H1 (cell line): ENCODE data around the gene CHODL. TPM values are rescaled to one million over a fixed set of nuclear protein-coding genes. Genes with fewer than 3 reads are reported as not detected.

Source experiments
- CTCF ChIA-PET: fragments of 300-600 bp; sonication (Branson Sonifier 250); formaldehyde crosslinking; loops from one replicate; lab custom pipeline; 2021; ENCODE audit not compliant: partially characterized antibody; lab: Charles Lee
- POLR2A ChIA-PET: fragments of 300-600 bp; sonication (Branson Sonifier 250); formaldehyde crosslinking; loops from one replicate; lab custom pipeline; 2021; ENCODE audit warnings: inconsistent platforms; ENCODE audit not compliant: partially characterized antibody; lab: Charles Lee
- DNase-seq, 2 experiments: peaks; one replicate each; pipeline versions ENCODE4 v3.0.0 to v3.0.0-alpha.2; 2010 to 2022; ENCODE audit warnings: low spot score in 2 of 2, low read depth in 1 of 2, mixed read lengths in 1 of 2
- FAIRE-seq: peaks from 2 replicates; lab custom pipeline; 2011; peaks lifted over from hg19 to GRCh38; lab: Jason Lieb, UNC
- H2AFZ ChIP-seq: 2 replicates; pipeline ENCODE4 v1.8.1; 2012; ENCODE audit warnings: low read length, inconsistent platforms
- H2AK5ac ChIP-seq: 2 replicates; pipeline ENCODE4 v1.6.1; 2013; ENCODE audit warnings: low read depth, low read length
- H2BK120ac ChIP-seq: replicated peaks from 2 replicates; pipeline ENCODE3; 2013; ENCODE audit warnings: low read depth, low read length, inconsistent platforms
- H2BK12ac ChIP-seq: 2 replicates; pipeline ENCODE4 v1.6.1; 2013; ENCODE audit warnings: low read depth, low read length
- H2BK15ac ChIP-seq: 2 replicates; pipeline ENCODE4 v1.6.1; 2013; ENCODE audit warnings: low read length
- H2BK20ac ChIP-seq: 2 replicates; pipeline ENCODE4 v1.6.1; 2013; ENCODE audit warnings: low read length
- H2BK5ac ChIP-seq: 2 replicates; pipeline ENCODE4 v1.6.1; 2013; ENCODE audit warnings: low read depth, low read length
- H3K14ac ChIP-seq: 2 replicates; pipeline ENCODE4 v1.6.1; 2013; ENCODE audit warnings: inconsistent platforms; ENCODE audit not compliant: insufficient read length
- H3K18ac ChIP-seq: 2 replicates; pipeline ENCODE4 v1.6.1; 2013; ENCODE audit warnings: low read length; ENCODE audit errors: extremely low read depth
- H3K23ac ChIP-seq: 2 replicates; pipeline ENCODE4 v1.6.1; 2013; ENCODE audit warnings: inconsistent platforms; ENCODE audit not compliant: insufficient read length
- H3K23me2 ChIP-seq: 2 replicates; pipeline ENCODE4 v1.6.1; 2013; ENCODE audit warnings: low read depth, low read length
- H3K27ac ChIP-seq: 2 replicates; pipeline ENCODE4 v1.6.1; 2011; ENCODE audit warnings: low read depth, low read length, inconsistent platforms
- H3K27me3 ChIP-seq, 4 experiments: replicated peaks in 1 of 4; 1 replicate in 1 of 4; 2 replicates in 3 of 4; pipeline versions ENCODE4 v1.6.1 to v1.8.1; 2011 to 2013; ENCODE audit warnings: low read length in 3 of 4, mild to moderate bottlenecking in 3 of 4, inconsistent platforms in 2 of 4, mixed read lengths in 2 of 4, moderate library complexity in 1 of 4; ENCODE audit not compliant: control insufficient read depth in 3 of 4, insufficient read depth in 3 of 4; ENCODE audit errors: extremely low read depth in 1 of 4
- H3K36me3 ChIP-seq, 4 experiments: 2 replicates each; pipeline versions ENCODE4 v1.6.1 to v1.8.1; 2011 to 2013; ENCODE audit warnings: mild to moderate bottlenecking in 4 of 4, low read length in 3 of 4, moderate library complexity in 2 of 4, control low read depth in 1 of 4, inconsistent platforms in 1 of 4; ENCODE audit not compliant: insufficient read depth in 4 of 4, control insufficient read depth in 2 of 4
- H3K4ac ChIP-seq: replicated peaks from 2 replicates; pipeline ENCODE3; 2013; ENCODE audit warnings: low read length, low read depth, mixed read lengths, inconsistent platforms; ENCODE audit not compliant: insufficient read length
- H3K4me1 ChIP-seq, 4 experiments: replicated peaks in 1 of 4; 1 replicate in 1 of 4; 2 replicates in 3 of 4; pipeline versions ENCODE4 v1.6.1 to v1.8.1; 2011 to 2013; ENCODE audit warnings: low read length in 3 of 4, inconsistent platforms in 2 of 4, mixed read lengths in 1 of 4; ENCODE audit not compliant: insufficient read depth in 4 of 4, control insufficient read depth in 3 of 4
- H3K4me2 ChIP-seq, 2 experiments: 2 replicates each; pipeline versions ENCODE4 v1.6.1 to v1.8.1; 2011 to 2013; ENCODE audit warnings: low read depth in 2 of 2, low read length in 2 of 2, control low read depth in 1 of 2, inconsistent platforms in 1 of 2, mild to moderate bottlenecking in 1 of 2; ENCODE audit not compliant: insufficient read depth in 1 of 2
- H3K4me3 ChIP-seq, 4 experiments: fragments of 200-600, 300-600 bp in 1 of 4; sonication (generic), shearing (Covaris generic), sonication (Bioruptor Twin) in 1 of 4; 2 replicates each; pipeline versions ENCODE4 v1.5.1 to v1.8.1; 2011 to 2016; ENCODE audit warnings: low read length in 4 of 4, low read depth in 3 of 4, control low read depth in 2 of 4, inconsistent platforms in 2 of 4, mild to moderate bottlenecking in 2 of 4, mixed read lengths in 1 of 4, moderate library complexity in 1 of 4; ENCODE audit not compliant: insufficient read depth in 2 of 4; ENCODE audit errors: extremely low read depth in 1 of 4
- H3K56ac ChIP-seq: replicated peaks from 2 replicates; pipeline ENCODE3; 2013; ENCODE audit warnings: low read depth, mild to moderate bottlenecking, mixed read lengths, low read length, inconsistent platforms; ENCODE audit not compliant: insufficient read length
- H3K79me1 ChIP-seq: 2 replicates; pipeline ENCODE4 v1.6.1; 2013; ENCODE audit warnings: low read depth, low read length, control low read depth
- H3K79me2 ChIP-seq, 2 experiments: 2 replicates each; pipeline versions ENCODE4 v1.6.1 to v1.8.1; 2012 to 2013; ENCODE audit warnings: low read length in 2 of 2, mild to moderate bottlenecking in 2 of 2, inconsistent platforms in 1 of 2; ENCODE audit not compliant: insufficient read depth in 2 of 2, control insufficient read depth in 1 of 2
- H3K9ac ChIP-seq, 4 experiments: replicated peaks in 1 of 4; 1 replicate in 1 of 4; 2 replicates in 3 of 4; pipeline versions ENCODE4 v1.6.1 to v1.8.1; 2011 to 2013; ENCODE audit warnings: low read depth in 3 of 4, low read length in 3 of 4, control low read depth in 2 of 4, mild to moderate bottlenecking in 2 of 4, moderate library complexity in 2 of 4, inconsistent platforms in 1 of 4; ENCODE audit errors: extremely low read depth in 1 of 4
- H3K9me3 ChIP-seq, 2 experiments: 2 replicates each; pipeline versions ENCODE4 v1.6.1 to v1.8.1; 2012 to 2013; ENCODE audit warnings: mild to moderate bottlenecking in 2 of 2, moderate library complexity in 2 of 2, control low read depth in 1 of 2, inconsistent platforms in 1 of 2, low read depth in 1 of 2, low read length in 1 of 2, mixed read lengths in 1 of 2; ENCODE audit not compliant: insufficient read depth in 2 of 2
- H4K20me1 ChIP-seq, 2 experiments: replicated peaks in 1 of 2; 2 replicates each; pipeline versions ENCODE3 to v1.8.1; 2011 to 2013; ENCODE audit warnings: inconsistent platforms in 2 of 2, low read length in 2 of 2, mild to moderate bottlenecking in 1 of 2; ENCODE audit not compliant: insufficient read depth in 2 of 2, control insufficient read depth in 1 of 2
- H4K5ac ChIP-seq: 2 replicates; pipeline ENCODE4 v1.6.1; 2013; ENCODE audit warnings: low read length, low read depth, mixed read lengths, inconsistent platforms; ENCODE audit not compliant: insufficient read length
- H4K8ac ChIP-seq: 2 replicates; pipeline ENCODE4 v1.8.0; 2013; ENCODE audit warnings: mild to moderate bottlenecking, moderate library complexity, low read length, inconsistent platforms; ENCODE audit not compliant: insufficient read depth; ENCODE audit errors: extremely low read depth
- H4K91ac ChIP-seq: replicated peaks from 2 replicates; pipeline ENCODE3; 2013; ENCODE audit warnings: low read length, mixed read lengths, inconsistent platforms; ENCODE audit not compliant: insufficient read length
- CBX5 ChIP-seq: fragments of 300-800, 300-1000 bp; sonication (generic); IDR thresholded peaks from 2 replicates; pipeline ENCODE4 v1.7.1; 2016; ENCODE audit warnings: antibody characterized with exemption, low read length, low read depth
- FOSL1 ChIP-seq: IDR thresholded peaks from 2 replicates; pipeline ENCODE4 v1.6.1; 2011; ENCODE audit warnings: mild to moderate bottlenecking, low read depth, low read length, moderate library complexity; ENCODE audit not compliant: insufficient read depth
- GABPA ChIP-seq: IDR thresholded peaks from 2 replicates; pipeline ENCODE4 v1.6.1; 2011; ENCODE audit warnings: mild to moderate bottlenecking, low read length, moderate library complexity, borderline replicate concordance; ENCODE audit not compliant: insufficient read depth
- HDAC2 ChIP-seq, 2 experiments: fragments of 300-600 bp in 1 of 2; sonication (generic) in 1 of 2; IDR thresholded peaks; 2 replicates each; pipeline ENCODE4 v1.6.1; 2011 to 2012; ENCODE audit warnings: low read depth in 2 of 2, low read length in 2 of 2, mild to moderate bottlenecking in 2 of 2, moderate library complexity in 2 of 2, borderline replicate concordance in 1 of 2, inconsistent platforms in 1 of 2
- KDM1A ChIP-seq: fragments of 200-600, 300-600 bp; sonication (generic); IDR thresholded peaks from 2 replicates; pipeline ENCODE4 v1.7.1; 2016; ENCODE audit warnings: mild to moderate bottlenecking, low read length, borderline replicate concordance
- KDM4A ChIP-seq: IDR thresholded peaks from one replicate; pipeline ENCODE4 v1.7.1; 2012; ENCODE audit warnings: low read depth, mild to moderate bottlenecking, moderate library complexity, low read length, inconsistent platforms; ENCODE audit not compliant: severe bottlenecking
- KDM5A ChIP-seq: fragments of 200-600 bp; IDR thresholded peaks from 2 replicates; pipeline ENCODE4 v1.7.1; 2012; ENCODE audit warnings: mild to moderate bottlenecking, low read length, inconsistent platforms, mixed read lengths
- MAFK ChIP-seq: IDR thresholded peaks from 2 replicates; pipeline ENCODE4 v1.6.1; 2012; ENCODE audit warnings: low read depth, mild to moderate bottlenecking, improper control_type of control experiment, low read length
- NRF1 ChIP-seq: IDR thresholded peaks from 2 replicates; pipeline ENCODE4 v1.6.1; 2011; ENCODE audit warnings: mild to moderate bottlenecking, low read depth, low read length, improper control_type of control experiment
- RXRA ChIP-seq: IDR thresholded peaks from 2 replicates; pipeline ENCODE4 v1.6.1; 2011; ENCODE audit warnings: low read depth, mild to moderate bottlenecking, low read length, moderate library complexity; ENCODE audit not compliant: insufficient read depth
- SIX5 ChIP-seq: IDR thresholded peaks from 2 replicates; pipeline ENCODE4 v1.6.1; 2011; ENCODE audit warnings: mild to moderate bottlenecking, low read depth, low read length
- TCF12 ChIP-seq: IDR thresholded peaks from 2 replicates; pipeline ENCODE4 v1.6.1; 2011; ENCODE audit warnings: low read depth, mild to moderate bottlenecking, low read length
- YY1 ChIP-seq: IDR thresholded peaks from 2 replicates; pipeline ENCODE4 v1.6.1; 2011; ENCODE audit warnings: low read depth, mild to moderate bottlenecking, low read length
- WGBS, 2 experiments: shearing (Covaris generic) in 1 of 2; methylation state at CpG; one replicate each; pipeline versions ENCODE4 v1.1.6 to v1.1.7; 2013 to 2015; ENCODE audit warnings: low lambda C conversion rate in 2 of 2, mixed read lengths in 2 of 2, inconsistent platforms in 1 of 2, low coverage in 1 of 2, missing lambda C conversion rate in 1 of 2; ENCODE audit not compliant: insufficient replicate concordance in 2 of 2, insufficient coverage in 1 of 2, insufficient read length in 1 of 2; ENCODE audit errors: extremely low coverage in 1 of 2, missing lambda C conversion rate in 1 of 2; 5-methylcytosine and 5-hydroxymethylcytosine counted together
- polyA plus RNA-seq, 7 experiments: library from polyadenylated mRNA; depleted of rRNA in 3 of 7; stranded (reverse) in 5 of 7; unstranded in 2 of 7; fragments of >200 nt in 5 of 7; fragments of 200-250 nt in 2 of 7; gene quantifications; 1 replicate in 5 of 7; 2 replicates in 1 of 7; 4 replicates in 1 of 7; pipeline versions ENCODE4 v1.2.1 to v1.2.3, GENCODE V29; 2011 to 2013; ENCODE audit warnings: missing spikeins in 2 of 7, mixed read lengths in 2 of 7
- total RNA-seq: library from RNA; stranded (reverse); fragmentation: NEBNext Ultra II Directional; extraction: Animal tissue kit (Norgen Biotek cat#: 25700); gene quantifications from 2 replicates; pipeline ENCODE4 v1.2.1, GENCODE V29; 2021

CHODL gene
- total and polyA plus RNA-seq, 2 of the 8 experiments (the other 6 are each of a cell fraction or from before 2014, with no cell fraction given): 0.39 to 0.82 TPM

DNA sequence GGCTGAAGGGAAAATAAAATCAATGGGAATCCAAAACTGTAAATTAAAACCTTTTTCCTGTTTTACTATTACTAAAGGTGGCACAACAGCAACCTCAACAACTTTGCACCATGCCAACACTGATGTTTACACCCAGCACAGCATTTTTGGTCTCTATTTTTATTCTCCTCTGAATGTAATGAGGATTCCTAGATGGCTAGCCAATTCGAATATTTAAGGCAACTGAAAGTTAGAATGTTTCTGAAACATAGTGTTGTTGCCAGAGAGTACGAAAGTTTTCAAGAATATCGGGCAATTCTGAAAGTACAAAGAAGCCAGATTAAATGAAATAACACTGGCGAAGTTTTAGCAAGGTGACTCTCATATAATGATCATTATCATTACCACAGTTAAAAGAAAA is 40.7 kb downstream of the CHODL start:
- Histone ChIP-seq H2BK120ac (no peak overlapping the region), H3K9ac (no peak overlapping the region), H4K8ac (no peak overlapping the region), H3K4me3 (no peak overlapping the region), H3K4me2 (no peak overlapping the region), H2BK12ac (no peak overlapping the region), H3K27ac (no peak overlapping the region), H2BK20ac (no peak overlapping the region), H3K14ac (no peak overlapping the region), H3K79me1 (no peaks in the 10 kb centered on the region), H3K56ac (no peak overlapping the region), H3K18ac (no peak overlapping the region), H3K4me1 (no peaks in the 10 kb centered on the region), H2AFZ (no peak overlapping the region), H3K79me2 (no peaks in the 10 kb centered on the region), H3K36me3 (no peaks in the 10 kb centered on the region), H4K20me1 (no peaks in the 10 kb centered on the region), H3K23ac (no peak overlapping the region), H4K5ac (no peak overlapping the region), H3K23me2 (no peaks in the 10 kb centered on the region), H4K91ac (no peak overlapping the region), H2AK5ac (no peak overlapping the region), H3K9me3 (no peaks in the 10 kb centered on the region), H3K27me3 (no peaks in the 10 kb centered on the region), H2BK5ac (no peak overlapping the region), H2BK15ac (no peak overlapping the region), H3K4ac (no peak overlapping the region)
- FAIRE-seq (no peak), DNase-seq (no peak)
- WGBS, 2 experiments: 87% methylated on average over 4 of the region's 4 CpGs; no CpG with 5 or more reads in 1 of the 2 experiments
- ChIA-PET POLR2A (no interaction called here), CTCF (interaction anchor here (1.1 kb wide), 1 partner anchor 244 kb away, joined by 3 read pairs; no protein-coding TSS in a partner anchor)
- no peak for TF ChIP-seq KDM1A
- TF ChIP-seq YY1: no peak
- no peak for TF ChIP-seq FOSL1
- TF ChIP-seq MAFK: no peak
- no peak for TF ChIP-seq RXRA
- no peak for TF ChIP-seq SIX5
- no peak for TF ChIP-seq KDM5A
- no peak for TF ChIP-seq CBX5
- TF ChIP-seq NRF1: no peak
- no peak for TF ChIP-seq KDM4A
- no peak for TF ChIP-seq GABPA
- TF ChIP-seq HDAC2 (IDR thresholded peaks at IDR 0.05; ENCODE audit: borderline replicate concordance in 1 of 2, low read depth in 2 of 2, low read length in 2 of 2): no peak
- no peak for TF ChIP-seq TCF12
